ENCODE results near the gene LSP1. TPM values are rescaled to one million over a fixed set of nuclear protein-coding genes. Genes with fewer than 3 reads are reported as not detected.

Gene LSP1
- total RNA-seq, 1 experiment from 2014 or later, result not detected

DNA sequence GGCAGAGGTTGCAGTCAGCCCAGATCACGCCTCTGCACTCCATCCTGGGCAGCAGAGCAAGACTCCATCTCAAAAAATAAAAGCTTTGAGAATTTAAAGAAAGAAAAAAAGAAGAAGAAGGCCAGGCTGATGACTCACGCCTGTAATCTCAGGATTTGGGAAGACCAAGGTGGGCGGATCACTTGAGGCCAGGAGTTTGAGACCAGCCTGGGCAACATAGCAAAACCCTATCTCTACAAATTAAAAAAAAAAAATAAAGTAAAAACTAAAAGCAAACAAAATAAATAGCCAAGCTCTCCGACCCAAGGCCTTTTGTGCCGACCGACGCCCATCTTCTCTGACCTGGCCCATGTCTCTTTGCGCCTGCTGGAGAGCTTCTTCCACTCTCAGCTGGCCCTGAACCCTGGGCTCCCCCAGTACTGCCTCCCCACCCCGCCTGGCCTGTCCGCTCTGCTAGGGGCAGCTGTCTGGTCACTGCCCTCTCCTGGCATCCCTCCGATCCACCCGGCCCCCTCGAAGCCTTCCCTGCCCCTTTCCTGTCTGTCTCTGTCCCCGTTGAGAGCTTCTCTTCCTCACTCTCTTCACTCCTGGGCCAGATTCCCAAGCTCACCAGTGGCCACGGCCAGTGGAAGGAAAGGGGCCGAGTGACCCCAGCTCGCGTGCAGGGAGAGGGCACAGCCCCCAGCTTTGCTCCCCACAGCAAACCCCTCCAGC is 4.8 kb upstream of the LSP1 start:
- no peak overlapping the region for H3K4me3 ChIP-seq (ENCODE audit: low read depth, low read length, poor library complexity, severe bottlenecking)
- DNase-seq (ENCODE audit: low spot score), result no peak
- H3K27me3 ChIP-seq (replicated peaks; ENCODE audit: insufficient read depth, low read depth, low read length, poor library complexity), result peaks cover 9% of the 10 kb centered on the region
- no peaks in the 10 kb centered on the region for H3K36me3 ChIP-seq (ENCODE audit: insufficient read depth, low read length, poor library complexity, severe bottlenecking)
- no peak overlapping the region for H3K27ac ChIP-seq (ENCODE audit: low read depth, low read length, poor library complexity, severe bottlenecking)
- no peaks in the 10 kb centered on the region for H3K4me1 ChIP-seq (ENCODE audit: insufficient read depth, low read length, poor library complexity, severe bottlenecking)
- POLR2A ChIA-PET (ENCODE audit: low non-redundant PET), result no interaction called here
- CTCF ChIA-PET, result no interaction called here
- TF ChIP-seq EZH2 (IDR thresholded peaks at IDR 0.05; ENCODE audit: borderline replicate concordance, low read depth, low read length, poor library complexity, severe bottlenecking), result no peak
- TF ChIP-seq, protein P1, sequence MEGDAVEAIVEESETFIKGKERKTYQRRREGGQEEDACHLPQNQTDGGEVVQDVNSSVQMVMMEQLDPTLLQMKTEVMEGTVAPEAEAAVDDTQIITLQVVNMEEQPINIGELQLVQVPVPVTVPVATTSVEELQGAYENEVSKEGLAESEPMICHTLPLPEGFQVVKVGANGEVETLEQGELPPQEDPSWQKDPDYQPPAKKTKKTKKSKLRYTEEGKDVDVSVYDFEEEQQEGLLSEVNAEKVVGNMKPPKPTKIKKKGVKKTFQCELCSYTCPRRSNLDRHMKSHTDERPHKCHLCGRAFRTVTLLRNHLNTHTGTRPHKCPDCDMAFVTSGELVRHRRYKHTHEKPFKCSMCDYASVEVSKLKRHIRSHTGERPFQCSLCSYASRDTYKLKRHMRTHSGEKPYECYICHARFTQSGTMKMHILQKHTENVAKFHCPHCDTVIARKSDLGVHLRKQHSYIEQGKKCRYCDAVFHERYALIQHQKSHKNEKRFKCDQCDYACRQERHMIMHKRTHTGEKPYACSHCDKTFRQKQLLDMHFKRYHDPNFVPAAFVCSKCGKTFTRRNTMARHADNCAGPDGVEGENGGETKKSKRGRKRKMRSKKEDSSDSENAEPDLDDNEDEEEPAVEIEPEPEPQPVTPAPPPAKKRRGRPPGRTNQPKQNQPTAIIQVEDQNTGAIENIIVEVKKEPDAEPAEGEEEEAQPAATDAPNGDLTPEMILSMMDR (conservative IDR thresholded peaks at IDR 0.05; ENCODE audit: low read depth, low read length), result no peak
- H3K9me3 ChIP-seq (ENCODE audit: low read depth, low read length, poor library complexity, severe bottlenecking), result no peaks in the 10 kb centered on the region
- BruUV-seq (replicated peaks), result no TSS peak
- intact Hi-C loops (cut with micrococcal nuclease; ENCODE audit: unreplicated experiment), result no loop called here

DNA sequence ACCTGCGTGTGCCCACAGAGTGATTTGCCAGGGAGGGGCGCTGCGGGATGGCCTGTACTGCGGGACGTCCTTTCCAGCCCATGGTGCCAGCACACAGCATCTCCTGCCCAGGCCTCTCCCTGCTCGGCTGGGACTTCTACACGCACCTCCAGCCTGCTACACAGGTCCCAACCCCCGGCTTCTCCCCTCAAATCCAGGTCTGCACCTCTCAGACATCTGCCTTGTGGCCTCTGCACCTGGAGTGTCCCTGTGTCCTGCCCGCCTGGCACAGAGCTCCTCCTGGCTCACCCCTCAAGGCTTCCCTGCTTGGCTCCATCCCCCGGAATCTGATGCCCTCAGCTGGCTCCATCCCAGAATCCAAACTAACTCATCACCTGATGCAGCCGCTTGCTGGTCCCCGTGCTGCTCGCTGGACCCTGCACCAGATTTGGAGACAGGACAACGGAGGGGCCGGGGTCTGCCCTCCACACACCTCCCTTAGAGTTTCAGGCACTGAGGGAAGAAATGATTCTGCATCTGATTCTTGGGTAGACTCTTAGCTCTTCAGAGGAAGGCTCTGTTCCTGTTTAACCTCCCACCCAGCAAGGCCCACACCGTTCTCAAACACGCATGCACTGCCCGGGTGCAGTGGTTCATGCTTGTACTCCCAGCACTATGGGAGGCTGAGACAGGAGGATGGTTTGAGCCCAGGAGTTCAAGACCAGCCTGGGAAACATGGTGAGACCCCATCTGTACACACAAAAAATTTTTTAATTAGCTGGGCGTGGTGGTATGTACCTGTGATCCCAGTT is 4.0 kb upstream of the LSP1 start:
- TF ChIP-seq, protein P1 (conservative IDR thresholded peaks at IDR 0.05; ENCODE audit: low read depth, low read length), result no peak
- no peak for TF ChIP-seq EZH2 (IDR thresholded peaks at IDR 0.05; ENCODE audit: borderline replicate concordance, low read depth, low read length, poor library complexity, severe bottlenecking)
- ChIA-PET POLR2A (ENCODE audit: low non-redundant PET) (no interaction called here), CTCF (no interaction called here)
- no peak for DNase-seq (ENCODE audit: low spot score)
- no TSS peak for BruUV-seq (replicated peaks)
- Histone ChIP-seq H3K4me3 (ENCODE audit: low read depth, low read length, poor library complexity, severe bottlenecking) (no peak overlapping the region), H3K9me3 (ENCODE audit: low read depth, low read length, poor library complexity, severe bottlenecking) (no peaks in the 10 kb centered on the region), H3K27ac (ENCODE audit: low read depth, low read length, poor library complexity, severe bottlenecking) (no peak overlapping the region), H3K36me3 (ENCODE audit: insufficient read depth, low read length, poor library complexity, severe bottlenecking) (no peaks in the 10 kb centered on the region), H3K27me3 (replicated peaks; ENCODE audit: insufficient read depth, low read depth, low read length, poor library complexity) (peaks cover 9% of the 10 kb centered on the region), H3K4me1 (ENCODE audit: insufficient read depth, low read length, poor library complexity, severe bottlenecking) (no peaks in the 10 kb centered on the region)
- intact Hi-C loops (cut with micrococcal nuclease; ENCODE audit: unreplicated experiment), result no loop called here

DNA sequence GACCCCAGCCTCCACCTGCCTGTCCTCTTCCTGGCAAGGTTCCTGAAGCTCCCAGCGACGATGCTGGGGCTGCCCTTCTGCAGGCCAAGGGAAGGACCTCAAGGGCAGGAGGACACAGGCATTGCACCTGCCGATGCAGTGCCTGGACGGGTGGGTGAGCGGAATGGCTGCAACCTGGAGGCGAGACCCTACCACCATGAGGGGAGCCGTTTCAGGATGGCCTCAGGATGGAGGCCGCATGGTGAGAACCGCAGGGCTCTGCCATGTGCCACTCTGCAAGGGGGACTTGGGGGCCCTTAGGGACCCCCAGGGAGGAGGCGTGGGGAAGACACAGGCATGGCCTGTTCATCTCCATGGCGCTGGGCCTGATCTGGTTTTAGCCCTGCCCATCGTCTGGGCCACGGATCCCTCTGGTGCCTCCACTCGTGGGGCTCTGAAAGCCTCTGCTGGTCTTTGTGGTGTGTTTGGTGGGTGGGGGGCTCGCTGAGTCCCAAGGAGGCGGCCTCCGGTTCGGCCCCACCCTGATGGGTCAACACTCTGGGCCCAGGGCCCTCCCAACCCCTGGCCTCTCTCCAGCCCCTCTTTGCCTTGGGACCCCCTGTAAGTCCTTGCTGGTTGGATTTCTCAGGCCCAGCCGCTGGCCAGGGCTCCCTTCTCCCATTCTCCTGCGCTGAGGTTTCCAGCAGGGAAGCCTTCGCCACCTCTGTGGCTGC is 1.3 kb upstream of the LSP1 start:
- no peaks in the 10 kb centered on the region for H3K9me3 ChIP-seq (ENCODE audit: low read depth, low read length, poor library complexity, severe bottlenecking)
- BruUV-seq (replicated peaks), result no TSS peak
- no peak for DNase-seq (ENCODE audit: low spot score)
- H3K27ac ChIP-seq (ENCODE audit: low read depth, low read length, poor library complexity, severe bottlenecking), result no peak overlapping the region
- H3K4me1 ChIP-seq (ENCODE audit: insufficient read depth, low read length, poor library complexity, severe bottlenecking), result no peaks in the 10 kb centered on the region
- TF ChIP-seq EZH2 (IDR thresholded peaks at IDR 0.05; ENCODE audit: borderline replicate concordance, low read depth, low read length, poor library complexity, severe bottlenecking), result no peak
- TF ChIP-seq, protein P1 (conservative IDR thresholded peaks at IDR 0.05; ENCODE audit: low read depth, low read length), result no peak
- no peak overlapping the region for H3K4me3 ChIP-seq (ENCODE audit: low read depth, low read length, poor library complexity, severe bottlenecking)
- POLR2A ChIA-PET (ENCODE audit: low non-redundant PET), result no interaction called here
- intact Hi-C loops (cut with micrococcal nuclease; ENCODE audit: unreplicated experiment), result no loop called here
- no peaks in the 10 kb centered on the region for H3K27me3 ChIP-seq (replicated peaks; ENCODE audit: insufficient read depth, low read depth, low read length, poor library complexity)
- no peaks in the 10 kb centered on the region for H3K36me3 ChIP-seq (ENCODE audit: insufficient read depth, low read length, poor library complexity, severe bottlenecking)
- CTCF ChIA-PET, result no interaction called here

Data from A673 (cell line).